SK-N-SH (cell line): ENCODE measurements around the gene TEKT5.

Experiments used
- CTCF ChIP-seq: fragments of 200-600 bp; sonication (generic); IDR thresholded peaks from 2 replicates; pipeline ENCODE4 v1.6.1; 2017; ENCODE audit warnings: antibody characterized with exemption, mild to moderate bottlenecking, moderate library complexity
- JUND ChIP-seq: IDR thresholded peaks from 2 replicates; pipeline ENCODE4 v1.4.0; 2012
- PBX3 ChIP-seq: IDR thresholded peaks from 2 replicates; pipeline ENCODE4; 2012
- RAD21 ChIP-seq: IDR thresholded peaks from 2 replicates; pipeline ENCODE4 v1.6.1; 2012; ENCODE audit warnings: mild to moderate bottlenecking, low read length
- SIN3A ChIP-seq: IDR thresholded peaks from 2 replicates; pipeline ENCODE4 v1.6.1; 2012; ENCODE audit warnings: low read depth, mild to moderate bottlenecking, low read length, moderate library complexity, borderline replicate concordance
- YY1 ChIP-seq: IDR thresholded peaks from 2 replicates; pipeline ENCODE4 v1.4.0; 2012; ENCODE audit warnings: low read depth, mild to moderate bottlenecking

GRCh38 chr16:10590342-10590741 is 104.4 kb downstream of the TEKT5 start:
- TF ChIP-seq RAD21 (no peak), CTCF (no peak), PBX3 (no peak), SIN3A (no peak), YY1 (no peak), JUND (no peak)
